ENCODE results near the gene KCNQ1OT1. TPM values are rescaled to one million over a fixed set of nuclear protein-coding genes. Genes with fewer than 3 reads are reported as not detected.

KCNQ1OT1 gene
- total RNA-seq, 4 donors from 2014 or later, result 0.21 to 1.9 (median 1.2) TPM

- Histone ChIP-seq H3K27me3 (no peaks in the 10 kb centered on the region), H3K4me1 (peaks cover 0 to 8% (median 0%) of the 10 kb centered on the region in 3 donors), H3K27ac (no peak overlapping the region), H3K36me3 (no peaks in the 10 kb centered on the region), H3K9me3 (no peaks in the 10 kb centered on the region), H3K4me3 (no peak overlapping the region)
- DNase-seq, result no peak
- TF ChIP-seq CTCF (IDR thresholded peaks at IDR 0.05) (no peak), POLR2A (IDR thresholded peaks at IDR 0.05) (no peak)
- WGBS, 2 donors, result 79 to 86% methylated on average over 9 to 15 of the region's 24 CpGs
- intact Hi-C loops (cut with DNase I), result no loop called here
Measured at GRCh38 chr11:2746401-2747247, 46.8 kb upstream of the KCNQ1OT1 start.

DNA sequence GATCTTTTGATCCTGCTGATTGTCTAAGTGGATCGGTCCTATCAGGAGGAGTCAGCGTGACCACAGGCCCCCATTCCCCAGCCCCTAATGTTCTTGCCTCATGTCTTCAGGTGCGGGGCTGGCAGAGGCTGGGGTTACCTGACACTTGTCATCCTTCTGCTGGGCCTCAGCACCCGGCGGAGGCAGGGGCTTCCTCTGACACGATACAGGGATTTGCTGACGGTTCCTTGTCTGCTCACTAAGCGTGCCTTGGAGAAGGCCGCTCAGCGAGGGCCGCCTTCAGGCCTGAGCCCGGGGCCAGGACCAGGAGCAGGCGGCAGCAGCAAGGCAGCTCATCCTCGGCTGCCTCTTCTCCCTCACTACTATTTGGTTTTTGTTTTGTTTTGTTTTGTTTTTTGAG lies 45.7 kb upstream of the KCNQ1OT1 start:
- 87% methylated on average over 9 to 11 of the region's 14 CpGs for WGBS, 2 donors
- TF ChIP-seq POLR2A (IDR thresholded peaks at IDR 0.05), result no peak
- TF ChIP-seq CTCF (IDR thresholded peaks at IDR 0.05), result no peak
- Histone ChIP-seq H3K27ac (no peak overlapping the region), H3K27me3 (no peaks in the 10 kb centered on the region), H3K4me3 (no peak overlapping the region), H3K9me3 (no peaks in the 10 kb centered on the region), H3K4me1 (peaks cover 0 to 18% (median 0%) of the 10 kb centered on the region in 3 donors), H3K36me3 (no peaks in the 10 kb centered on the region)
- DNase-seq, result no peak
- intact Hi-C loops (cut with DNase I), result no loop called here

DNA sequence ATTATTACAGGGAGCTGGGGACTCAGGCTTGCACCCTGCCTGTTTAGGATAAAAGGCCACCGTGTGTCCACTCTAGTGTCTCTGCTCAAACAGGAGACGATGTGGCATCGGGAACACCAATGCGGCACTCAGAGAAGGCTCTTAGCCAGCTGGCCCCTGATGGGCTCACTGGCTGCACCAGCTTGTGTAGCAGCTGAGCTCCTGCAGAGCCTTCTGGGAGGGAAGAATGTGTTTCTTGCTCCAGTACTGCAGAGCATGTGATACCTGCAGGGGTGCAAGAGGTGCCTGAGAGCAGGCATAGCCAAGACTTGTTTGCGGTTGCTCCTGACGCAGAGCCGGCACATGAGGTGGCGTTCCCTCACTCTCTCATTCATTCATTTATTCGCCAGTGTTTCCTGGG lies 44.4 kb upstream of the KCNQ1OT1 start:
- TF ChIP-seq CTCF (IDR thresholded peaks at IDR 0.05), result no peak
- no peak for TF ChIP-seq POLR2A (IDR thresholded peaks at IDR 0.05)
- Histone ChIP-seq H3K9me3 (no peaks in the 10 kb centered on the region), H3K27ac (no peak overlapping the region), H3K4me1 (peaks cover 0 to 18% (median 0%) of the 10 kb centered on the region in 3 donors), H3K27me3 (no peaks in the 10 kb centered on the region), H3K36me3 (no peaks in the 10 kb centered on the region), H3K4me3 (no peak overlapping the region)
- no peak for DNase-seq
- intact Hi-C loops (cut with DNase I), result no loop called here
- 93 to 100% methylated on average over 5 to 8 of the region's 9 CpGs for WGBS, 2 donors

GRCh38 chr11:2743427-2744110 lies 43.8 kb upstream of the KCNQ1OT1 start:
- TF ChIP-seq POLR2A (IDR thresholded peaks at IDR 0.05), result no peak
- no peak for TF ChIP-seq CTCF (IDR thresholded peaks at IDR 0.05)
- Histone ChIP-seq H3K4me3 (no peak overlapping the region), H3K27me3 (no peaks in the 10 kb centered on the region), H3K4me1 (peaks cover 0 to 18% (median 0%) of the 10 kb centered on the region in 3 donors), H3K9me3 (no peaks in the 10 kb centered on the region), H3K27ac (no peak overlapping the region), H3K36me3 (no peaks in the 10 kb centered on the region)
- intact Hi-C loops (cut with DNase I), result no loop called here
- WGBS, 2 donors, result 76 to 90% methylated on average over 7 to 9 of the region's 21 CpGs
- no peak for DNase-seq

Data from esophagus squamous epithelium (tissue), 5 donors.